Activated naive CD4-positive, alpha-beta T cell treated with anti-CD3 and anti-CD28 coated beads, Interleukin-2, amount 50 U/mL, for 16 hours (primary cell): ENCODE data around the gene LRPPRC.

Experiments used
- DNase-seq: peaks from one replicate; pipeline ENCODE4 v3.0.0-alpha.2; 2020

LRPPRC gene

GRCh38 chr2:43853141-43854081 lies 142.4 kb downstream of the LRPPRC start:
- DNase-seq: no peak

- no peak for DNase-seq
Measured at GRCh38 chr2:43852196-43852730, 143.5 kb downstream of the LRPPRC start.

GRCh38 chr2:43851011-43851980 lies 144.5 kb downstream of the LRPPRC start:
- no peak for DNase-seq

GRCh38 chr2:43848214-43848613 lies 147.6 kb downstream of the LRPPRC start:
- DNase-seq: no peak

GRCh38 chr2:43846140-43846793 lies 149.5 kb downstream of the LRPPRC start:
- no peak for DNase-seq

GRCh38 chr2:43845181-43845580 lies 150.6 kb downstream of the LRPPRC start:
- no peak for DNase-seq

GRCh38 chr2:43842866-43843226 lies 152.9 kb downstream of the LRPPRC start:
- no peak for DNase-seq

- no peak for DNase-seq
Measured at GRCh38 chr2:43841949-43842865, 153.6 kb downstream of the LRPPRC start.

GRCh38 chr2:43840965-43841364 lies 154.8 kb downstream of the LRPPRC start:
- DNase-seq: no peak

GRCh38 chr2:43839776-43840564 lies 155.8 kb downstream of the LRPPRC start:
- DNase-seq: no peak

GRCh38 chr2:43838560-43839267 lies 157.1 kb downstream of the LRPPRC start, which contains the start of the genes ABCG5 and ABCG8:
Gene ABCG5 (minus strand): TSS chr2:43838839. CDS start chr2:43838679, 160 bp downstream.
Gene ABCG8 (plus strand): TSS chr2:43838971. CDS start chr2:43839054, 83 bp downstream.
- DNase-seq: no peak

GRCh38 chr2:43837831-43838559 lies 157.8 kb downstream of the LRPPRC start:
- no peak for DNase-seq

- DNase-seq: no peak
Measured at GRCh38 chr2:43837033-43837432, 158.8 kb downstream of the LRPPRC start.
